ENCODE data around the gene ACTR5.

The ACTR5 gene

GRCh38 chr20:38704136-38704535, 44.1 kb upstream of the ACTR5 start:
- no peak for DNase-seq (ENCODE audit: low read depth, low spot score)
- no peak for TF ChIP-seq CTCF (IDR thresholded peaks at IDR 0.05; ENCODE audit: insufficient read depth, low read length, missing control alignments)
- H3K4me3 ChIP-seq (ENCODE audit: low read depth, low read length) = no peak overlapping the region
- CTCF ChIA-PET = interaction anchor here (0.9 kb wide), 1 partner anchor 20 kb away, joined by 3 read pairs; the partner anchor contains the start of gene SLC32A1
- POLR2A ChIA-PET = no interaction called here

DNA sequence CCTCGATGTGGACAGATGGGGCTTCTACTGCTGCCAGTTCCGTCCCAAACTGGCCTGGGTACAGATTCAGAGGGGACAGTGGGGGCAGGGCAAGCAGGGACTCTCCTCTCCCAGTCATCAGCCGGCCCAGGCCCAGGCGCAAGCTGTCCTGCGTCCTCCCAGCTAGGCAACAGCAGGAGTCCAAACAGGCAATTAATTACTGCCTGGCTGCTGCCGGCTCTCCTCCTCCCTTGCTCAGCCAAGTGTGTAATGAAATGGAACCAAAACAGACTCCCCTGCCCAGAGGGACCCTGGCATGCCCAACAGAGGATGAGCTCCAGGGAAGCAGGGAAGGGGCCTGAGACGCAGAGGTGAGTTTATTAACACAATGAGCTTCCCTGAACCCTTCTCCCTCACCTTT, 41.8 kb upstream of the ACTR5 start:
- DNase-seq (ENCODE audit: low read depth, low spot score) = no peak

DNA sequence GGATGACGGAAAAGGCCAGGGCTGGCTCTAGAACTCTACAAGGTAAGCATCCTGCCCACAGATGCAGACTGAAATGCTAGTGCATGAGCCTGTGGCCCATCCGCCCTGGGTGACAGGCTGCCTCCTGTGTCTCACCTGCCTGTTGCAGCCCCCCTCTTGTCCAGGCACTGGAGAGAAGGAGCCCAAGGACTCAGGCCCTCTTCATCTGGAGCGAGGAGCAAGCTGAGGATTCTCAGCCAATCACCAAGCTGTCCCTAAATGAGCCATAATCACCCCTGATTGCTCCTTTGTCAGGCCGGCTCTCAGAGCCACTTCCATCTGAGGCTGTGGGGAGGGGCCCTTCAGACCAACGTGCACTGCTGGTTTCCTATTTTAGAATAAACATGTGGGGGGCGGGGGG, 34.0 kb upstream of the ACTR5 start:
- no peak for TF ChIP-seq CTCF (IDR thresholded peaks at IDR 0.05; ENCODE audit: insufficient read depth, low read length, missing control alignments)
- POLR2A ChIA-PET = no interaction called here
- CTCF ChIA-PET = no interaction called here
- H3K4me3 ChIP-seq (ENCODE audit: low read depth, low read length) = no peak overlapping the region
- no peak for DNase-seq (ENCODE audit: low read depth, low spot score)

More for the DNA sequence above, 41.8 kb upstream of the ACTR5 start:
- no peak overlapping the region for H3K4me3 ChIP-seq (ENCODE audit: low read depth, low read length)
- POLR2A ChIA-PET = no interaction called here
- TF ChIP-seq CTCF (IDR thresholded peaks at IDR 0.05; ENCODE audit: insufficient read depth, low read length, missing control alignments) = no peak
- CTCF ChIA-PET = interaction anchor here (1.0 kb wide), 1 partner anchor 187 kb away, joined by 3 read pairs; no protein-coding TSS in a partner anchor

DNA sequence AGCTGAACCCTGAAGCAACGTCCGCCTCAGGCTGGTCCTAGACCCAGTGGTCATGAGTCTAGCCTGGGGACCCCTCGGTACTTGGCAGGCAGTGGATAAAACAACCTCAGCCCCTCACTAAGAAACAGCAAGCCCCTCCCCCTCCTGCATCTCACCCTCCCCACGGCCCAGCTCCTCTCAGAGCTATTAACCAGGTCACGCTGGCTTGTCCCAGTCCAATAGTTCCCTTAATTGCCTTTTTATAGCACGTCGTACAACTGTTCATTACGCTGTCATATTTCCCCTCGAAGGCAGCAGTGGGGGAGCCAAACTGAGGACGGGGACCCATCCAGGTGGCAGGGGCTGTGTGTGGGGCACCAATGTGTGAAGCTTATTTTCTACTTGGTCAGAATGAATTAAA, 32.6 kb upstream of the ACTR5 start:
- no peak for DNase-seq (ENCODE audit: low read depth, low spot score)
- POLR2A ChIA-PET = no interaction called here
- CTCF ChIA-PET = no interaction called here
- H3K4me3 ChIP-seq (ENCODE audit: low read depth, low read length) = no peak overlapping the region
- TF ChIP-seq CTCF (IDR thresholded peaks at IDR 0.05; ENCODE audit: insufficient read depth, low read length, missing control alignments) = no peak

- ChIA-PET CTCF (interaction anchor here (2.9 kb wide), 1 partner anchor 10 kb away, joined by 8 read pairs; no protein-coding TSS in a partner anchor), POLR2A (no interaction called here)
- no peak for DNase-seq (ENCODE audit: low read depth, low spot score)
- no peak overlapping the region for H3K4me3 ChIP-seq (ENCODE audit: low read depth, low read length)
- no peak for TF ChIP-seq CTCF (IDR thresholded peaks at IDR 0.05; ENCODE audit: insufficient read depth, low read length, missing control alignments)
These were observed 25.6 kb upstream of the ACTR5 start for GRCh38 chr20:38722683-38723016.

DNA sequence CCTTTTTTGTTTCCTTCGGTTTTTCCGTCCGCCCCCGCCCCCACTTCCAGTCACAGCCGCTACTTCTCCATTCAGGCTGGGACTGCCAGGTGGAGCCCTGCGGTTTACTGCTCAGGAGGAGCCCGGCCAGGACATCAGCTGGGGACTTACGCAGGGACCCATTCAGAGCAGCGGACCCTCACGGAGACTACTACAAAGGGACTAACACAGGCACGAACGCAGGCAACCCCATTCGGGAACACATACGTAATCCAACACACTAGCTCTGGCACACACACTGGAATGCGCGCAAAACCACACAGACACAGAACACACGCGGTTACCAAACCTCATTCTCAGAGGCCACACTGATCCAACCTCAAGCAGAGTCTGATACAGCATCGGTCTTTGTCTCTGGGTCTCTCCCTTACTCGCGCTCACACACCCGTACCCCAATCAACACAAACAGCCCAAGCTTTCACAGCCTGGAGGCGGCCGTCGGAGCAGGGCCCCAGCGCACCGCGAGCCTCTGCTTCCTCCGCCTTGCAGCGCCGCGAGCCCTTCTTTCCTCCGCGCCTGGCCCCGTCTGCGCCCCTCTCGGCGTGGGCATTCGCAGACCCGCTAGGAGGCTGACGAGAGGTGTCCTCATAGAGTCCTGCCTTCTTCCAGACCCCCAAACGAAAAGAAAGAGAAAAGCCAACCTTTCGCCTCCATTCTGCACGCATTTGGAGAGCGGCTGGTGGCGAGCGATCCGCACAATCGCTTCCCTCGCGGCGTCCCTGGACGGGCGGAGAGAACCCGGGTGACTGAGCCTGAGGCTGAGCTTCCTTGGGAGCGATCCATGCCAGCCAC, 25.0 kb upstream of the ACTR5 start:
- POLR2A ChIA-PET = no interaction called here
- CTCF ChIA-PET = interaction anchor here (1.1 to 2.9 kb wide), 3 partner anchors 9 to 29 kb away, joined by 3 to 8 read pairs (median 6); no protein-coding TSS in a partner anchor
- H3K4me3 ChIP-seq (ENCODE audit: low read depth, low read length) = no peak overlapping the region
- TF ChIP-seq CTCF (IDR thresholded peaks at IDR 0.05; ENCODE audit: insufficient read depth, low read length, missing control alignments) = no peak
- DNase-seq (ENCODE audit: low read depth, low spot score) = no peak

All from AG04449 (cell line).